ENCODE data around the gene HECTD2. TPM values are rescaled to one million over a fixed set of nuclear protein-coding genes. Genes with fewer than 3 reads are reported as not detected.

Gene HECTD2
- total RNA-seq, 2 experiments from 2014 or later = 0.92 to 1.0 TPM

GRCh38 chr10:91537614-91538383 lies 127.7 kb downstream of the HECTD2 start:
- Mint-ChIP-seq H3K27me3 (peaks cover 5% of the 10 kb centered on the region), H3K9me3 (no peaks in the 10 kb centered on the region), H3K27ac (no peak overlapping the region), H3K4me1 (ENCODE audit: low read depth) (no peaks in the 10 kb centered on the region), H3K36me3 (ENCODE audit: low read depth) (no peaks in the 10 kb centered on the region), H3K4me3 (no peak overlapping the region)
- intact Hi-C loops (cut with DNase I, micrococcal nuclease) = no loop called here
- Histone ChIP-seq H3K4me1 (ENCODE audit: insufficient read depth, low read length) (no peaks in the 10 kb centered on the region), H3K4me3 (ENCODE audit: low read length) (no peak overlapping the region), H3K27ac (ENCODE audit: low read depth in 1 of 2, low read length in 2 of 2) (no peak overlapping the region), H3K27me3 (ENCODE audit: control insufficient read depth in 1 of 2, insufficient read depth in 2 of 2, low read length in 2 of 2) (peaks cover 0 to 4% of the 10 kb centered on the region in 2 experiments), H3K9me3 (ENCODE audit: control insufficient read depth in 1 of 2, insufficient read depth in 1 of 2, low read length in 2 of 2) (peaks cover 0 to 4% of the 10 kb centered on the region in 2 experiments), H3K36me3 (ENCODE audit: insufficient read depth, low read length) (no peaks in the 10 kb centered on the region)
- no peak for TF ChIP-seq CTCF (IDR thresholded peaks at IDR 0.05)
- ATAC-seq (ENCODE audit: poor library complexity) (no peak), DNase-seq (no peak)
- CTCF ChIA-PET = no interaction called here
- POLR2A ChIA-PET = no interaction called here

- no peak overlapping the region for H3K27ac Mint-ChIP-seq
- CTCF ChIA-PET = no interaction called here
These were observed 129.8 kb downstream of the HECTD2 start for GRCh38 chr10:91539930-91540329.

DNA sequence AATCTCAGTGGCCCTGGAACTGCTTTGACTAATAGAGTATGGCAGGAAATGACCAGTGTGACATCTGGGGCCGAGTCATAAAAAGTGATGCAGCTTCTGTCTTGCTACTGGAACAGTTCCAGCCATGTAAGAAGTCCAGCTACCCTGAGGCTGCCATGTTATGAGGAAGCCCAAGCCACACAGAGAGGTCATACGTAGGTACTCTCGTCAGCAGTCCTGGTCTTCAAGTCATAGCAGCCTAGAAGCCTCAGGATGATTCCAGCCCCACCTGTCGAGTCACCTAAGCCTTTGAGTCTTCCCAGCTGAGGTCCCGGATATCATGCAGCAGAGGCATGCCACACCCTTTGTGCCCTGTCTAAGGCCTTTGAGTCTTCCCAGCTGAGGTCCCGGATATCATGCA lies 130.6 kb downstream of the HECTD2 start:
- Mint-ChIP-seq H3K27ac (no peak overlapping the region), H3K27me3 (peaks cover 5% of the 10 kb centered on the region), H3K9me3 (no peaks in the 10 kb centered on the region), H3K36me3 (ENCODE audit: low read depth) (no peaks in the 10 kb centered on the region), H3K4me3 (no peak overlapping the region), H3K4me1 (ENCODE audit: low read depth) (no peaks in the 10 kb centered on the region)
- no peak for TF ChIP-seq CTCF (IDR thresholded peaks at IDR 0.05)
- intact Hi-C loops (cut with DNase I, micrococcal nuclease) = no loop called here
- Histone ChIP-seq H3K4me3 (ENCODE audit: low read length) (no peak overlapping the region), H3K27me3 (ENCODE audit: control insufficient read depth in 1 of 2, insufficient read depth in 2 of 2, low read length in 2 of 2) (peaks cover 0 to 6% of the 10 kb centered on the region in 2 experiments), H3K9me3 (ENCODE audit: control insufficient read depth in 1 of 2, insufficient read depth in 1 of 2, low read length in 2 of 2) (peaks cover 0 to 4% of the 10 kb centered on the region in 2 experiments), H3K27ac (ENCODE audit: low read depth in 1 of 2, low read length in 2 of 2) (no peak overlapping the region), H3K36me3 (ENCODE audit: insufficient read depth, low read length) (no peaks in the 10 kb centered on the region), H3K4me1 (ENCODE audit: insufficient read depth, low read length) (no peaks in the 10 kb centered on the region)
- DNase-seq (no peak), ATAC-seq (ENCODE audit: poor library complexity) (no peak)
- POLR2A ChIA-PET = no interaction called here
- CTCF ChIA-PET = no interaction called here

More at GRCh38 chr10:91539930-91540329, 129.8 kb downstream of the HECTD2 start:
- DNase-seq (no peak), ATAC-seq (ENCODE audit: poor library complexity) (no peak)
- POLR2A ChIA-PET = no interaction called here
- H3K4me3 ChIP-seq (ENCODE audit: low read length) = no peak overlapping the region
- H3K4me3 Mint-ChIP-seq = no peak overlapping the region
- no peak for TF ChIP-seq CTCF (IDR thresholded peaks at IDR 0.05)
- H3K9me3 Mint-ChIP-seq = no peaks in the 10 kb centered on the region
- H3K9me3 ChIP-seq (ENCODE audit: control insufficient read depth in 1 of 2, insufficient read depth in 1 of 2, low read length in 2 of 2) = peaks cover 0 to 4% of the 10 kb centered on the region in 2 experiments
- peaks cover 5% of the 10 kb centered on the region for H3K27me3 Mint-ChIP-seq
- H3K36me3 ChIP-seq (ENCODE audit: insufficient read depth, low read length) = no peaks in the 10 kb centered on the region
- H3K36me3 Mint-ChIP-seq (ENCODE audit: low read depth) = no peaks in the 10 kb centered on the region
- no peak overlapping the region for H3K27ac ChIP-seq (ENCODE audit: low read depth in 1 of 2, low read length in 2 of 2)
- H3K4me1 Mint-ChIP-seq (ENCODE audit: low read depth) = no peaks in the 10 kb centered on the region
- peaks cover 0 to 6% of the 10 kb centered on the region in 2 experiments for H3K27me3 ChIP-seq (ENCODE audit: control insufficient read depth in 1 of 2, insufficient read depth in 2 of 2, low read length in 2 of 2)
- intact Hi-C loops (cut with DNase I, micrococcal nuclease) = no loop called here
- H3K4me1 ChIP-seq (ENCODE audit: insufficient read depth, low read length) = no peaks in the 10 kb centered on the region

All from CD4-positive, alpha-beta T cell (primary cell).